Neural cell (in vitro differentiated cells): ENCODE data around the gene ERC2.

ENCODE experiments used
- CTCF ChIP-seq: fragments of 450-650 bp; IDR thresholded peaks from 2 replicates; pipeline ENCODE4 v1.5.1; 2014; ENCODE audit warnings: antibody characterized with exemption, mild to moderate bottlenecking, moderate library complexity; ENCODE audit not compliant: poor library complexity, severe bottlenecking
- EP300 ChIP-seq: fragments of 450-650 bp; conservative IDR thresholded peaks from 2 replicates; pipeline ENCODE4 v1.6.1; 2014; ENCODE audit warnings: antibody characterized with exemption, mild to moderate bottlenecking, moderate library complexity; ENCODE audit not compliant: poor library complexity, severe bottlenecking
- EZH2 ChIP-seq: fragments of 200-600, 300-800 bp; shearing (Covaris generic), sonication (generic); IDR thresholded peaks from 2 replicates; pipeline ENCODE4 v1.6.1; 2014; ENCODE audit warnings: antibody characterized with exemption, low read length, borderline replicate concordance, mild to moderate bottlenecking; ENCODE audit not compliant: insufficient read depth, poor library complexity, severe bottlenecking
- MXI1 ChIP-seq: fragments of 450-650 bp; conservative IDR thresholded peaks from 2 replicates; pipeline ENCODE4 v1.6.1; 2014; ENCODE audit warnings: antibody characterized with exemption, mild to moderate bottlenecking; ENCODE audit not compliant: poor library complexity, severe bottlenecking
- POLR2AphosphoS5 ChIP-seq: IDR thresholded peaks from 2 replicates; pipeline ENCODE4 v1.6.1; 2012
- RAD21 ChIP-seq: fragments of 450-650 bp; conservative IDR thresholded peaks from 2 replicates; pipeline ENCODE4 v1.6.1; 2014; ENCODE audit warnings: antibody characterized with exemption, mild to moderate bottlenecking, moderate library complexity
- REST ChIP-seq: IDR thresholded peaks from 2 replicates; pipeline ENCODE4 v1.6.1; 2012; ENCODE audit warnings: borderline replicate concordance
- SMC3 ChIP-seq: fragments of 450-650 bp; conservative IDR thresholded peaks from 2 replicates; pipeline ENCODE4 v1.6.1; 2014; ENCODE audit warnings: antibody characterized with exemption, mild to moderate bottlenecking, moderate library complexity; ENCODE audit not compliant: poor library complexity
- TAF1 ChIP-seq: IDR thresholded peaks from 2 replicates; pipeline ENCODE4 v1.6.1; 2012; ENCODE audit warnings: low read depth

GRCh38 chr3:55692957-55693558, 775.2 kb downstream of the ERC2 start:
- TF ChIP-seq CTCF (no peak), POLR2AphosphoS5 (no peak), SMC3 (no peak), EP300 (no peak), EZH2 (no peak), RAD21 (no peak), MXI1 (no peak), REST (no peak), TAF1 (no peak)
